IgD-negative memory B cell (primary cell): ENCODE measurements around the gene FIGLA. TPM values are rescaled to one million over a fixed set of nuclear protein-coding genes. Genes with fewer than 3 reads are reported as not detected.

Experiments
- H3K27ac Mint-ChIP-seq, 3 donors: one replicate each; pipeline ENCODE4 v1.8.0; 2020 to 2022; ENCODE audit warnings: mild to moderate bottlenecking in 3 of 3, mixed read lengths in 3 of 3, moderate library complexity in 1 of 3
- H3K27me3 Mint-ChIP-seq: one replicate; pipeline ENCODE4 v1.8.0; 2021; ENCODE audit warnings: mixed read lengths
- H3K36me3 Mint-ChIP-seq: one replicate; pipeline ENCODE4 v1.8.0; 2020; ENCODE audit warnings: mild to moderate bottlenecking, mixed read lengths
- H3K4me1 Mint-ChIP-seq, 3 donors: one replicate each; pipeline ENCODE4 v1.8.0; 2020 to 2022; ENCODE audit warnings: mixed read lengths in 3 of 3, mild to moderate bottlenecking in 1 of 3
- H3K4me3 Mint-ChIP-seq, 4 donors: one replicate each; pipeline ENCODE4 v1.8.0; 2020 to 2022; ENCODE audit warnings: mild to moderate bottlenecking in 4 of 4, mixed read lengths in 4 of 4, moderate library complexity in 3 of 4
- H3K9me3 Mint-ChIP-seq, 3 donors: one replicate each; pipeline ENCODE4 v1.8.0; 2020 to 2021; ENCODE audit warnings: mixed read lengths in 3 of 3, mild to moderate bottlenecking in 1 of 3
- polyA plus RNA-seq: library from polyadenylated mRNA; unstranded; fragments of 300-500 nt; fragmentation: Illumina TruSeq; gene quantifications from one replicate; pipeline ENCODE4 v1.2.3, GENCODE V29; 2021

Gene FIGLA
- polyA plus RNA-seq, 1 donor from 2014 or later: not detected

GRCh38 chr2:70730730-70731129 lies 59.7 kb downstream of the FIGLA start:
- H3K36me3 Mint-ChIP-seq: peaks cover 2% of the 10 kb centered on the region
- no peaks in the 10 kb centered on the region for H3K9me3 Mint-ChIP-seq
- no peak overlapping the region for H3K27ac Mint-ChIP-seq
- H3K4me3 Mint-ChIP-seq: no peak overlapping the region
- peaks cover 15 to 19% (median 18%) of the 10 kb centered on the region in 3 donors for H3K4me1 Mint-ChIP-seq
- H3K27me3 Mint-ChIP-seq: no peaks in the 10 kb centered on the region

GRCh38 chr2:70729647-70730046 lies 60.8 kb downstream of the FIGLA start:
- Mint-ChIP-seq H3K27ac (no peak overlapping the region), H3K9me3 (no peaks in the 10 kb centered on the region), H3K4me3 (no peak overlapping the region), H3K27me3 (no peaks in the 10 kb centered on the region), H3K36me3 (peaks cover 5% of the 10 kb centered on the region), H3K4me1 (peaks cover 9 to 13% (median 10%) of the 10 kb centered on the region in 3 donors)

GRCh38 chr2:70728128-70728527 lies 62.3 kb downstream of the FIGLA start:
- no peak overlapping the region for H3K4me3 Mint-ChIP-seq
- peaks cover 5% of the 10 kb centered on the region for H3K36me3 Mint-ChIP-seq
- peaks cover 0 to 11% (median 1%) of the 10 kb centered on the region in 3 donors for H3K4me1 Mint-ChIP-seq
- H3K9me3 Mint-ChIP-seq: no peaks in the 10 kb centered on the region
- no peak overlapping the region for H3K27ac Mint-ChIP-seq
- H3K27me3 Mint-ChIP-seq: no peaks in the 10 kb centered on the region

Other genes starting within 250 kb of the FIGLA start
- gene TGFA, start 236.8 kb downstream of the FIGLA start, polyA plus RNA-seq: 0.06 TPM
- gene ADD2, start 22.4 kb downstream of the FIGLA start, polyA plus RNA-seq: 17.3 TPM
- not detected for gene CLEC4F, start 30.0 kb upstream of the FIGLA start, polyA plus RNA-seq
- gene CD207, start 45.2 kb upstream of the FIGLA start, polyA plus RNA-seq: not detected
- gene VAX2, start 109.9 kb upstream of the FIGLA start, polyA plus RNA-seq: not detected
- not detected for gene ATP6V1B1, start 145.3 kb upstream of the FIGLA start, polyA plus RNA-seq
- gene ANKRD53, start 188.0 kb upstream of the FIGLA start, polyA plus RNA-seq: not detected
- 24.9 TPM for gene TEX261, start 204.2 kb upstream of the FIGLA start, polyA plus RNA-seq